ENCODE data around the gene FRMPD4. TPM values are rescaled to one million over a fixed set of nuclear protein-coding genes. Genes with fewer than 3 reads are reported as not detected.

Gene FRMPD4
- total RNA-seq, 1 donor from 2014 or later: 0.29 TPM

DNA sequence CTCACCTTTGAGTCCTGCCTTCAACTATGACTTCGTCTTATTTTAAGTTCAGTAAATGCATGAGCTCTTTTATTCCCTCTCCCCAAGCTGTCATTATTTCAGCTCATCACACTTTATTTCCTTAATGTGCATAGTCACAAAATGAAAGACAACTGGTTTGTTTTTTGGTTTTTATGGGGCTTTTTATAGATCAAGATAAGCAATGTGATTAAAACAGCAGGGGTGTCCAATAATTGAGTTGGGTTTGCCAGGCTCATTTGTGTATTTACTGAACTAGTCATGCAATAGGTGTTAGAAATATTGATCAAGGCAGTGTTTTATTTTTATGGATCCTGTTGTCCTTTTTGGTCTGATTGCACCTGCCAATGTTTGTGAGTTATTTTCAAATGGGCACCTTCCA lies 102.2 kb downstream of the FRMPD4 start:
- ATAC-seq: no peak
- Histone ChIP-seq H3K36me3 (no peaks in the 10 kb centered on the region), H3K27me3 (no peaks in the 10 kb centered on the region), H3K4me1 (no peaks in the 10 kb centered on the region), H3K4me3 (no peak overlapping the region), H3K27ac (no peak overlapping the region), H3K9me3 (no peaks in the 10 kb centered on the region)
- TF ChIP-seq, protein P1, sequence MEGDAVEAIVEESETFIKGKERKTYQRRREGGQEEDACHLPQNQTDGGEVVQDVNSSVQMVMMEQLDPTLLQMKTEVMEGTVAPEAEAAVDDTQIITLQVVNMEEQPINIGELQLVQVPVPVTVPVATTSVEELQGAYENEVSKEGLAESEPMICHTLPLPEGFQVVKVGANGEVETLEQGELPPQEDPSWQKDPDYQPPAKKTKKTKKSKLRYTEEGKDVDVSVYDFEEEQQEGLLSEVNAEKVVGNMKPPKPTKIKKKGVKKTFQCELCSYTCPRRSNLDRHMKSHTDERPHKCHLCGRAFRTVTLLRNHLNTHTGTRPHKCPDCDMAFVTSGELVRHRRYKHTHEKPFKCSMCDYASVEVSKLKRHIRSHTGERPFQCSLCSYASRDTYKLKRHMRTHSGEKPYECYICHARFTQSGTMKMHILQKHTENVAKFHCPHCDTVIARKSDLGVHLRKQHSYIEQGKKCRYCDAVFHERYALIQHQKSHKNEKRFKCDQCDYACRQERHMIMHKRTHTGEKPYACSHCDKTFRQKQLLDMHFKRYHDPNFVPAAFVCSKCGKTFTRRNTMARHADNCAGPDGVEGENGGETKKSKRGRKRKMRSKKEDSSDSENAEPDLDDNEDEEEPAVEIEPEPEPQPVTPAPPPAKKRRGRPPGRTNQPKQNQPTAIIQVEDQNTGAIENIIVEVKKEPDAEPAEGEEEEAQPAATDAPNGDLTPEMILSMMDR (IDR thresholded peaks at IDR 0.05): no peak
- intact Hi-C loops (cut with DNase I): no loop called here
- no peak for DNase-seq

DNA sequence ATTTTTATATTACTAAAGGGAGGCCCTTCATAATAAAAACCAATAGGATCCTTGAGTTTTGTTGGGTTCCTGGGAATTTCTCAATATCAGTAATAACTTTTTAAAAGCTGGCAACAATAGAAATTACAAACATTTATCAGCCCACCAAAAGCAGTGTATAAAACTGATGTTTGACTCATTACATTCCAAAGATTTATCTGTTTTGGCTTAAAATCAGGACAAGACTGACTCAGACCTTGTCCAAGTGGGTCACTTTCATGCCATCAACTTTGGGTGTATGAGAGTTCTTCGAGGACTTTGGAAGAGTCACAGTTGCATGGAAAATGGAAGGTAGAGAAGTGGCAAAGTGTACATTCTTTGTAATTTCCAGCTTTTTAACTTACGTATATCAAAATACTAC lies 102.8 kb downstream of the FRMPD4 start:
- DNase-seq: no peak
- TF ChIP-seq, protein P1 (IDR thresholded peaks at IDR 0.05): no peak
- Histone ChIP-seq H3K27me3 (no peaks in the 10 kb centered on the region), H3K4me1 (no peaks in the 10 kb centered on the region), H3K9me3 (no peaks in the 10 kb centered on the region), H3K4me3 (no peak overlapping the region), H3K36me3 (no peaks in the 10 kb centered on the region), H3K27ac (no peak overlapping the region)
- no peak for ATAC-seq
- intact Hi-C loops (cut with DNase I): no loop called here

DNA sequence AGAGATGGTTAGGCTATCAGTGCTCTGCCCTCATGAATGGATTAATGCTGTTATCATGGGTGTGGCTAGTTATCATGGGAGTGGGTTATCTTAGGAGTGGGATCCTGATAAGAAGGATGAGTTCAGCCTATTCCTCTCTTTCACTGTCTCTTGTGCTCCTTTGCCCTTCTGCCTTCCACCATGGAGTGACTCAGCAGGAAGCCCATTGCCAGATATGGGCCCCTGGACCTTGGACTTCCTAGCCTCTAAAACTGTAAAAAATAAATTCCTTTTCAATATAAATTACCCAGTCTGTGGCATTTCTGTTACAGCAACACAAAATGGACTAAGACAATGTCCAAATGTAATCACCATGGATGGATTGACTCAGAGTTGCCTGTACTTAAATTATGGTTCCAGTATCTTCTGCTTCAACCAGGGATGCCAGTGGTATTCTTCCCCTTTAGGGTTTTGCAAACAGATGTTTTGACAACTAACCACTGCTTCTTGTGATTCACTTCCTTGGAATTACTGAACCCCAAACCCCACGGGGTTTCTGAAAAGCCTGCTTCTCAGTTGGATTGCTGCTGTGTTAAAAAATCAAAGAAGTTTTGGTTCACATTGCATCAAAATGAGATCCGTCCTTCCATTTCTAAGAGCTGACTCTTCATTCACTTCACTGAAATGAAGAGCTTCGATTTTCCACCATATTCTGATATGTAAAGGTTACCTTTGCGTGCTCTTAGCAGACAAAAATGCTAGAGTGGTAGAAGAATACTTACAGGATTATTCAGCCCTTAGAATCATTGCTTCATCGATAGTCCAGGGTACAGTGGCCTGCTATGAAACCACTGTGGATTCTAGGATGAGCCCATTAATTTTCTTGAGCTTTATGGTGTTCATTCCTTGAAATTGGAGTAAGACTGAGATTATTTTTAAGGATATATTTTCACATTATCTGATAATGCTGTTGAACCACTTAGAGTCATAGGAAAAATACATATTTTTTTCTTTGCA lies 107.7 kb downstream of the FRMPD4 start:
- intact Hi-C loops (cut with DNase I): no loop called here
- ATAC-seq: no peak
- H3K36me3 ChIP-seq: no peaks in the 10 kb centered on the region
- no peaks in the 10 kb centered on the region for H3K4me1 ChIP-seq
- TF ChIP-seq, protein P1 (IDR thresholded peaks at IDR 0.05): no peak
- no peak overlapping the region for H3K4me3 ChIP-seq
- no peak overlapping the region for H3K27ac ChIP-seq
- H3K9me3 ChIP-seq: no peaks in the 10 kb centered on the region
- H3K27me3 ChIP-seq: no peaks in the 10 kb centered on the region
- DNase-seq: no peak

DNA sequence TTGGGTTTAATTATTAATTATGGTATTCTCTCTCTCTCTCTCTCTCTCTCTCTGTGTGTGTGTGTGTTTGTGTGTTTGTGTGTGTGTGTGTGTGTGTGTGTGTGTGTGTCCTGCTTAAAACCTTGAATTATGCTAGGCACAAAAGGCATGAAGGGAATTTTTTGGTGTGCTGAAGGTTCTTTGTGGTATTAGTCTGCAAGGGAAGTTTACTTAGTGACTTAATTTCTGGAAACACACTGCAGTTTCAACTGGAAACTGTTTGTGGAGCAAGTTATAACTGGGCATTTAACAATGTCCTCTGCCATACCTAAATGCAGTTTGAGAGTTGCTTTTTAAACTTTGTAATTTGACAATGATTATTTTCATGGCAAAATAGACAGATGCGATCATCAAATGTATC lies 111.7 kb downstream of the FRMPD4 start:
- H3K4me3 ChIP-seq: no peak overlapping the region
- intact Hi-C loops (cut with DNase I): no loop called here
- H3K36me3 ChIP-seq: no peaks in the 10 kb centered on the region
- no peak overlapping the region for H3K27ac ChIP-seq
- H3K27me3 ChIP-seq: no peaks in the 10 kb centered on the region
- H3K4me1 ChIP-seq: no peaks in the 10 kb centered on the region
- TF ChIP-seq, protein P1 (IDR thresholded peaks at IDR 0.05): no peak
- H3K9me3 ChIP-seq: no peaks in the 10 kb centered on the region
- no peak for ATAC-seq
- no peak for DNase-seq

DNA sequence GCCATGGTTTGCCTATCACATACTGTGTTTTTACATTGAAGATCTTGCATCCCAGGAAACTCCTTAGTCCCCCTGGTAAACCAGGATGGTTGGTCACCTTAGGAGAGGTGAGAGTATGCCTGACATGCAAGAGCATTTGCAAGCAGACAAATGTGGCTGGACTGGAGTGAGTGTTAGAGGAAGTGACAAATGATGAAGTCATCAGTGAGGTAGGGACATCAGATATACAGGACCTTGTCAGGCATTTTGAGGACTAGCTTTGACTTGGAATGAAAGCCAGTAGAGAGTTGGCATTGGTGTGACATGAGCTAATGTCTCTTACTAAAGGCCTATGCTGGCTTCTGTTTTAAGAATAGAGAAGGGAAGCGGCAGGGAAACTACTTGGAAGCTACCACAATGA lies 124.9 kb downstream of the FRMPD4 start:
- no peak overlapping the region for H3K4me3 ChIP-seq
- no peaks in the 10 kb centered on the region for H3K4me1 ChIP-seq
- no peaks in the 10 kb centered on the region for H3K36me3 ChIP-seq
- ATAC-seq (no peak), DNase-seq (no peak)
- intact Hi-C loops (cut with DNase I): no loop called here
- no peaks in the 10 kb centered on the region for H3K27me3 ChIP-seq
- no peak overlapping the region for H3K27ac ChIP-seq
- no peaks in the 10 kb centered on the region for H3K9me3 ChIP-seq
- TF ChIP-seq, protein P1 (IDR thresholded peaks at IDR 0.05): no peak

Measured in upper lobe of right lung (tissue), 1 donor.